Panc1 (cell line): ENCODE data around the gene GBA3. TPM values are rescaled to one million over a fixed set of nuclear protein-coding genes. Genes with fewer than 3 reads are reported as not detected.

ENCODE experiments used
- ATAC-seq: fragments of 200-7000 bp; cut with Tn5 transposase; 2 replicates; pipeline ENCODE4 v1.9.1; 2020; ENCODE audit warnings: mild to moderate bottlenecking, moderate library complexity
- Bru-seq: library from RNA; stranded (reverse); fragments of 400-500 nt; gene quantifications from one replicate; lab custom pipeline; 2021; lab: Mats Ljungman, UMichigan
- BruChase-seq, 2 experiments: library from RNA; stranded (reverse); fragments of 400-500 nt; gene quantifications; one replicate each; lab custom pipeline; 2021; lab: Mats Ljungman, UMichigan
- BruUV-seq: library from RNA; stranded (reverse); fragments of 400-500 nt; replicated peaks from 2 replicates; lab custom pipeline; 2021; lab: Mats Ljungman, UMichigan
- CTCF ChIA-PET: fragments of 300-600 bp; sonication (Branson Sonifier 250); formaldehyde crosslinking; loops from one replicate; lab custom pipeline; 2022; ENCODE audit warnings: antibody characterized with exemption; lab: Charles Lee
- POLR2A ChIA-PET: fragments of 300-600 bp; sonication (Branson Sonifier 250); formaldehyde crosslinking; loops from one replicate; lab custom pipeline; 2022; ENCODE audit warnings: antibody characterized with exemption; lab: Charles Lee
- DNase-seq: peaks from one replicate; pipeline ENCODE4 v3.0.0-alpha.2; 2010; ENCODE audit warnings: low read depth, low spot score
- H3K27ac ChIP-seq: 2 replicates; pipeline ENCODE4 v1.5.1; 2011; ENCODE audit warnings: mild to moderate bottlenecking, low read length, inconsistent platforms
- H3K27me3 ChIP-seq: fragments of 200-500 bp; sonication (Bioruptor generic); 2 replicates; pipeline ENCODE4 v1.6.0; 2014; ENCODE audit warnings: low read length, inconsistent platforms; ENCODE audit not compliant: control insufficient read depth, insufficient read depth
- H3K36me3 ChIP-seq: fragments of 200-500 bp; sonication (Bioruptor generic); 2 replicates; pipeline ENCODE4 v1.5.1; 2014; ENCODE audit warnings: inconsistent platforms, mild to moderate bottlenecking, low read length, moderate library complexity; ENCODE audit not compliant: control insufficient read depth, insufficient read depth
- H3K4me1 ChIP-seq: 2 replicates; pipeline ENCODE4 v1.5.1; 2011; ENCODE audit warnings: inconsistent platforms, mild to moderate bottlenecking, low read length, moderate library complexity; ENCODE audit not compliant: control insufficient read depth, insufficient read depth
- H3K4me3 ChIP-seq, 2 experiments: 2 replicates each; pipeline ENCODE4 v1.5.1; 2011 to 2012; ENCODE audit warnings: low read depth in 2 of 2, low read length in 2 of 2, mild to moderate bottlenecking in 2 of 2, inconsistent platforms in 1 of 2, moderate library complexity in 1 of 2
- H3K9me3 ChIP-seq: fragments of 200-500 bp; sonication (Bioruptor generic); 2 replicates; pipeline ENCODE4 v1.5.1; 2014; ENCODE audit warnings: low read depth, mild to moderate bottlenecking, inconsistent platforms, low read length, moderate library complexity; ENCODE audit not compliant: control insufficient read depth, insufficient read depth
- POLR2AphosphoS5 ChIP-seq: IDR thresholded peaks from 2 replicates; pipeline ENCODE4 v1.6.1; 2012; ENCODE audit warnings: mild to moderate bottlenecking, low read depth, low read length, moderate library complexity
- SIN3A ChIP-seq: IDR thresholded peaks from 2 replicates; pipeline ENCODE4 v1.6.1; 2012; ENCODE audit warnings: low read depth, mild to moderate bottlenecking, low read length, moderate library complexity, borderline replicate concordance; ENCODE audit not compliant: insufficient read depth
- TCF7L2 ChIP-seq: IDR thresholded peaks from 2 replicates; pipeline ENCODE4 v1.6.1; 2011; ENCODE audit warnings: mild to moderate bottlenecking, low read depth, low read length, inconsistent platforms
- in situ Hi-C: cut with HindIII; loops from 2 replicates; pipeline ENCODE4 v1.10.0; 2016; ENCODE audit warnings: low sequenced_read_pairs, low pct_unique_long_range_greater_than_20kb
- intact Hi-C: fragments of 100-400 bp; cut with micrococcal nuclease; formaldehyde crosslinking; loops from one replicate; pipeline ENCODE4 v1.10.0; 2022; ENCODE audit not compliant: unreplicated experiment
- long read RNA-seq: library from polyadenylated mRNA; unstranded; transcript quantifications from one replicate; pipeline ENCODE4 v2.0.0, GENCODE V29; 2021; ENCODE audit not compliant: unreplicated experiment
- polyA plus RNA-seq: library from polyadenylated mRNA; unstranded; fragments of >200 nt; gene quantifications from one replicate; pipeline ENCODE4 v1.2.1, GENCODE V29; 2012; ENCODE audit warnings: missing spikeins; ENCODE audit not compliant: insufficient read length
- total RNA-seq: library from RNA; stranded (reverse); gene quantifications from one replicate; pipeline ENCODE4 v1.2.1, GENCODE V29; 2021; ENCODE audit not compliant: unreplicated experiment
- TF ChIP-seq, protein P1 (sequence below): fragments of 450-650 bp; IDR thresholded peaks from 2 replicates; pipeline ENCODE4 v1.5.1; 2017; ENCODE audit warnings: mild to moderate bottlenecking
- TF ChIP-seq, protein P2 (sequence below), 2 experiments: IDR thresholded peaks; 2 replicates each; pipeline ENCODE4 v1.6.1; 2011 to 2012; ENCODE audit warnings: low read depth in 2 of 2, control low read depth in 1 of 2, low read length in 1 of 2, mild to moderate bottlenecking in 1 of 2, moderate library complexity in 1 of 2; ENCODE audit not compliant: insufficient read depth in 1 of 2

The GBA3 gene
- not detected for total RNA-seq
- not detected for polyA plus RNA-seq
- percentile 2 among the genes with signal in this experiment for Bru-seq, nascent RNA
- not detected for BruChase-seq, experiment 1, labeled RNA remaining after a 2-hour chase
- BruChase-seq, experiment 2, labeled RNA remaining after a 6-hour chase: percentile 1 among the genes with signal in this experiment
- long read RNA-seq: 0 reads

DNA sequence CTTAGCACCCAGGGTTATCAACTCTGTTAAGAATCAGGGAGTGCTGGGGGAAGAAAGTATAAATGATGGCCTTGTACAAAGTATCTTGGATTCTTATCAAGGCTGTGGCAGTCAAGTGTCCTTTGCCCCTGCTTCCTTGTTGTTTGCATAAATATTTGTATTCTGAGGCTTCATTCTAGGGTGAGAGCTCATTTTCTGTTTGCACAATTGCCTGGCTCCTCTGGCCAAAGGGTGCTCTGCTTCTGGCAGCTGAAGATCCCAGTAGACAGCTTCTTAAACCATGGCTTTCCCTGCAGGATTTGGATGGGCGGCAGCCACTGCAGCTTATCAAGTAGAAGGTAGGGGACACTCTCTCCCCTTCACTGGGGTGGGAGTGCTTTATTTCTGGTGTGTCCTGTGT is at the start of gene GBA3:
Gene GBA3 (plus strand): TSS at position 202 of the 400 bp plus-strand sequence.
- TF ChIP-seq SIN3A (no peak), TCF7L2 (no peak), POLR2AphosphoS5 (no peak)
- TF ChIP-seq, protein P1, sequence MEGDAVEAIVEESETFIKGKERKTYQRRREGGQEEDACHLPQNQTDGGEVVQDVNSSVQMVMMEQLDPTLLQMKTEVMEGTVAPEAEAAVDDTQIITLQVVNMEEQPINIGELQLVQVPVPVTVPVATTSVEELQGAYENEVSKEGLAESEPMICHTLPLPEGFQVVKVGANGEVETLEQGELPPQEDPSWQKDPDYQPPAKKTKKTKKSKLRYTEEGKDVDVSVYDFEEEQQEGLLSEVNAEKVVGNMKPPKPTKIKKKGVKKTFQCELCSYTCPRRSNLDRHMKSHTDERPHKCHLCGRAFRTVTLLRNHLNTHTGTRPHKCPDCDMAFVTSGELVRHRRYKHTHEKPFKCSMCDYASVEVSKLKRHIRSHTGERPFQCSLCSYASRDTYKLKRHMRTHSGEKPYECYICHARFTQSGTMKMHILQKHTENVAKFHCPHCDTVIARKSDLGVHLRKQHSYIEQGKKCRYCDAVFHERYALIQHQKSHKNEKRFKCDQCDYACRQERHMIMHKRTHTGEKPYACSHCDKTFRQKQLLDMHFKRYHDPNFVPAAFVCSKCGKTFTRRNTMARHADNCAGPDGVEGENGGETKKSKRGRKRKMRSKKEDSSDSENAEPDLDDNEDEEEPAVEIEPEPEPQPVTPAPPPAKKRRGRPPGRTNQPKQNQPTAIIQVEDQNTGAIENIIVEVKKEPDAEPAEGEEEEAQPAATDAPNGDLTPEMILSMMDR: no peak
- TF ChIP-seq, protein P2, sequence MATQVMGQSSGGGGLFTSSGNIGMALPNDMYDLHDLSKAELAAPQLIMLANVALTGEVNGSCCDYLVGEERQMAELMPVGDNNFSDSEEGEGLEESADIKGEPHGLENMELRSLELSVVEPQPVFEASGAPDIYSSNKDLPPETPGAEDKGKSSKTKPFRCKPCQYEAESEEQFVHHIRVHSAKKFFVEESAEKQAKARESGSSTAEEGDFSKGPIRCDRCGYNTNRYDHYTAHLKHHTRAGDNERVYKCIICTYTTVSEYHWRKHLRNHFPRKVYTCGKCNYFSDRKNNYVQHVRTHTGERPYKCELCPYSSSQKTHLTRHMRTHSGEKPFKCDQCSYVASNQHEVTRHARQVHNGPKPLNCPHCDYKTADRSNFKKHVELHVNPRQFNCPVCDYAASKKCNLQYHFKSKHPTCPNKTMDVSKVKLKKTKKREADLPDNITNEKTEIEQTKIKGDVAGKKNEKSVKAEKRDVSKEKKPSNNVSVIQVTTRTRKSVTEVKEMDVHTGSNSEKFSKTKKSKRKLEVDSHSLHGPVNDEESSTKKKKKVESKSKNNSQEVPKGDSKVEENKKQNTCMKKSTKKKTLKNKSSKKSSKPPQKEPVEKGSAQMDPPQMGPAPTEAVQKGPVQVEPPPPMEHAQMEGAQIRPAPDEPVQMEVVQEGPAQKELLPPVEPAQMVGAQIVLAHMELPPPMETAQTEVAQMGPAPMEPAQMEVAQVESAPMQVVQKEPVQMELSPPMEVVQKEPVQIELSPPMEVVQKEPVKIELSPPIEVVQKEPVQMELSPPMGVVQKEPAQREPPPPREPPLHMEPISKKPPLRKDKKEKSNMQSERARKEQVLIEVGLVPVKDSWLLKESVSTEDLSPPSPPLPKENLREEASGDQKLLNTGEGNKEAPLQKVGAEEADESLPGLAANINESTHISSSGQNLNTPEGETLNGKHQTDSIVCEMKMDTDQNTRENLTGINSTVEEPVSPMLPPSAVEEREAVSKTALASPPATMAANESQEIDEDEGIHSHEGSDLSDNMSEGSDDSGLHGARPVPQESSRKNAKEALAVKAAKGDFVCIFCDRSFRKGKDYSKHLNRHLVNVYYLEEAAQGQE (IDR thresholded peaks at IDR 0.05; ENCODE audit: insufficient read depth in 1 of 2, low read depth in 2 of 2, low read length in 1 of 2): no peak
- ChIA-PET CTCF (no interaction called here), POLR2A (no interaction called here)
- intact Hi-C loops (no loop called here), in situ Hi-C loops (no loop called here)
- DNase-seq (no peak), ATAC-seq (no peak)
- Histone ChIP-seq H3K9me3 (no peaks in the 10 kb centered on the region), H3K27me3 (no peaks in the 10 kb centered on the region), H3K36me3 (no peaks in the 10 kb centered on the region), H3K4me3 (no peak within 1 kb of the TSS), H3K27ac (no peak within 1 kb of the TSS), H3K4me1 (no peaks in the 10 kb centered on the region)
- BruUV-seq: no TSS peak

DNA sequence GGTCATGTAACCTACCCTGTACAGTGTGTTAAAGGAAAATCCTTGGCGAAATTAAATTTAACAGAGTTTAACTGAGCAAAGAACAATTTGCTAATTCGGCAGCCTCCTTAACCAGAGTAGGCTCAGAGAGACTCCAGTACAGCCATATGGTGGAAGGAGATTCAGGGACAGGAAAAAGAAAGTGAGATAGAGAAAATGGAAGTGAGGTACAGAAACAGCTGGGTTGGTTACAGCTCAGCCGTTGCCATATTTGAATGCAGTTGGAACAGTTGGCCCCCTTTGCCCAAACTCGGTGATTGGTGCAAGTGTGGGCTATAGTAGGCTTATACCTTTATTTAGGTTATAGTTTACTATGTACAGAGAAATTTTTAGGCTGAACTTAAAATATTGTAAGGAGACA is 48.8 kb upstream of the GBA3 start:
- intact Hi-C loops (no loop called here), in situ Hi-C loops (no loop called here)
- Histone ChIP-seq H3K36me3 (no peaks in the 10 kb centered on the region), H3K9me3 (no peaks in the 10 kb centered on the region), H3K27me3 (no peaks in the 10 kb centered on the region), H3K4me1 (no peaks in the 10 kb centered on the region), H3K4me3 (no peak overlapping the region), H3K27ac (no peak overlapping the region)
- ATAC-seq: no peak
- DNase-seq: no peak
- CTCF ChIA-PET: no interaction called here
- BruUV-seq: no TSS peak
- POLR2A ChIA-PET: no interaction called here
- TF ChIP-seq, protein P1: no peak
- no peak for TF ChIP-seq SIN3A
